ENCODE data around the gene LINGO3.

Gene LINGO3

GRCh38 chr19:2326699-2327360 is 18.9 kb upstream of the LINGO3 start:
- DNase-seq: no peak
- no peaks in the 10 kb centered on the region for H3K27me3 ChIP-seq (ENCODE audit: insufficient read depth, low read depth, severe bottlenecking)
- no peak for TF ChIP-seq CTCF (IDR thresholded peaks at IDR 0.05; ENCODE audit: low read depth, low read length)
- H3K36me3 ChIP-seq: peaks cover 46% of the 10 kb centered on the region
- H3K4me3 ChIP-seq (ENCODE audit: low read depth, low read length): no peak overlapping the region
- H3K9me3 ChIP-seq (ENCODE audit: severe bottlenecking): no peaks in the 10 kb centered on the region
- peak overlapping the region; percentile 91; the same call in 1 of the 2 replicates for H3K27ac ChIP-seq

GRCh38 chr19:2325281-2326046 is 17.5 kb upstream of the LINGO3 start:
- TF ChIP-seq CTCF (IDR thresholded peaks at IDR 0.05; ENCODE audit: low read depth, low read length): no peak
- no peaks in the 10 kb centered on the region for H3K27me3 ChIP-seq (ENCODE audit: insufficient read depth, low read depth, severe bottlenecking)
- DNase-seq: no peak
- H3K9me3 ChIP-seq (ENCODE audit: severe bottlenecking): no peaks in the 10 kb centered on the region
- H3K4me3 ChIP-seq (ENCODE audit: low read depth, low read length): no peak overlapping the region
- H3K27ac ChIP-seq: no peak overlapping the region
- peaks cover 51% of the 10 kb centered on the region for H3K36me3 ChIP-seq

GRCh38 chr19:2324220-2324948 is 16.4 kb upstream of the LINGO3 start:
- no peak overlapping the region for H3K27ac ChIP-seq
- no peak for DNase-seq

DNA sequence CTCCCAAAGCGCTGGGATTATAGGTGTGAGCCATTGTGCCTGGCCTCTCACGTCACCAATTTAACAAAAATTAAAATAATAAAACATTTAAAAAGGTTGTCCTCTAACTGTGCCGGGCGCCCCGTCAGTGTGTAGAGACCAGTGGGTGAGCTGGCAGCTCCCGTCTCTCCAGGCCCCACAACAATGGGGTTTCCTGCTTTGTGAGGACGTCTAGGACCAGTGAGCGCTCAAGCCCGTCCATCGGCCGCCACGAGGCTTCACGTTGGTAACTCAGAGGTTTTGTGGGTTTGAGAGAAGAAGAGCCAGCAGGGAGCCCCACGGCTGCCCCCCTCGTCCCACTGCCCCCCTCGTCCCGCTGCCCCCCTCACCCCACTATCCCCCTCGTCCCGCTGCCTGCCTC is 15.8 kb upstream of the LINGO3 start:
- H3K36me3 ChIP-seq: peaks cover 51% of the 10 kb centered on the region
- H3K27ac ChIP-seq: no peak overlapping the region
- no peak for TF ChIP-seq CTCF (IDR thresholded peaks at IDR 0.05; ENCODE audit: low read depth, low read length)
- H3K27me3 ChIP-seq (ENCODE audit: insufficient read depth, low read depth, severe bottlenecking): no peaks in the 10 kb centered on the region
- no peak overlapping the region for H3K4me3 ChIP-seq (ENCODE audit: low read depth, low read length)
- no peaks in the 10 kb centered on the region for H3K9me3 ChIP-seq (ENCODE audit: severe bottlenecking)
- DNase-seq: no peak

More at GRCh38 chr19:2324220-2324948, 16.4 kb upstream of the LINGO3 start:
- Histone ChIP-seq H3K36me3 (peaks cover 51% of the 10 kb centered on the region), H3K9me3 (ENCODE audit: severe bottlenecking) (no peaks in the 10 kb centered on the region), H3K27me3 (ENCODE audit: insufficient read depth, low read depth, severe bottlenecking) (no peaks in the 10 kb centered on the region), H3K4me3 (ENCODE audit: low read depth, low read length) (no peak overlapping the region)
- TF ChIP-seq CTCF (IDR thresholded peaks at IDR 0.05; ENCODE audit: low read depth, low read length): no peak

GRCh38 chr19:2321565-2322283 is 13.8 kb upstream of the LINGO3 start:
- no peaks in the 10 kb centered on the region for H3K27me3 ChIP-seq (ENCODE audit: insufficient read depth, low read depth, severe bottlenecking)
- H3K9me3 ChIP-seq (ENCODE audit: severe bottlenecking): no peaks in the 10 kb centered on the region
- DNase-seq: no peak
- no peak overlapping the region for H3K27ac ChIP-seq
- TF ChIP-seq CTCF (IDR thresholded peaks at IDR 0.05; ENCODE audit: low read depth, low read length): no peak
- no peak overlapping the region for H3K4me3 ChIP-seq (ENCODE audit: low read depth, low read length)
- peaks cover 44% of the 10 kb centered on the region for H3K36me3 ChIP-seq

All from WERI-Rb-1 (cell line).